HCT116 (cell line): Measurements from ENCODE around the gene ZNF836.

Experiments
- CEBPB ChIP-seq: IDR thresholded peaks from 2 replicates; pipeline ENCODE4 v1.6.1; 2012; ENCODE audit warnings: low read depth
- CTCF ChIP-seq, 3 experiments: fragments of 200-600 bp in 1 of 3; sonication (generic) in 1 of 3; IDR thresholded peaks in 2 of 3; conservative IDR thresholded peaks in 1 of 3; 2 replicates each; pipeline ENCODE4 v1.5.1; 2012 to 2017; ENCODE audit warnings: low read depth in 2 of 3, low read length in 2 of 3, antibody characterized with exemption in 1 of 3, borderline replicate concordance in 1 of 3, control low read depth in 1 of 3, mild to moderate bottlenecking in 1 of 3, mixed read lengths in 1 of 3, mixed run types in 1 of 3, moderate library complexity in 1 of 3; ENCODE audit not compliant: insufficient read depth in 1 of 3
- ELF1 ChIP-seq: IDR thresholded peaks from 2 replicates; pipeline ENCODE4 v1.6.1; 2012; ENCODE audit warnings: low read depth, borderline replicate concordance
- FOSL1 ChIP-seq: IDR thresholded peaks from 2 replicates; pipeline ENCODE4 v1.6.1; 2012; ENCODE audit warnings: low read depth
- MAX ChIP-seq: IDR thresholded peaks from 2 replicates; pipeline ENCODE4 v1.6.1; 2012
- POLR2A ChIP-seq: IDR thresholded peaks from 2 replicates; pipeline ENCODE4 v1.7.0; 2011; ENCODE audit warnings: borderline replicate concordance; ENCODE audit not compliant: insufficient read depth, insufficient read length; ENCODE audit errors: extremely low read depth
- RAD21 ChIP-seq: IDR thresholded peaks from 2 replicates; pipeline ENCODE4 v1.6.1; 2012; ENCODE audit warnings: low read depth, mild to moderate bottlenecking
- REST ChIP-seq: IDR thresholded peaks from 2 replicates; pipeline ENCODE4 v1.6.1; 2012; ENCODE audit warnings: low read depth

- TF ChIP-seq MAX = no peak
- TF ChIP-seq RAD21 = no peak
- TF ChIP-seq CEBPB = no peak
- no peak for TF ChIP-seq CTCF (IDR thresholded peaks at IDR 0.05 in 2 of 3, conservative IDR thresholded peaks at IDR 0.05 in 1 of 3; ENCODE audit: borderline replicate concordance in 1 of 3, insufficient read depth in 1 of 3, low read depth in 2 of 3, low read length in 2 of 3)
- no peak for TF ChIP-seq FOSL1
- no peak for TF ChIP-seq REST
- no peak for TF ChIP-seq ELF1
- no peak for TF ChIP-seq POLR2A
These were observed 55.8 kb downstream of the ZNF836 start for GRCh38 chr19:52115526-52116053.
